ENCODE results near the gene MIEF1.

DNA sequence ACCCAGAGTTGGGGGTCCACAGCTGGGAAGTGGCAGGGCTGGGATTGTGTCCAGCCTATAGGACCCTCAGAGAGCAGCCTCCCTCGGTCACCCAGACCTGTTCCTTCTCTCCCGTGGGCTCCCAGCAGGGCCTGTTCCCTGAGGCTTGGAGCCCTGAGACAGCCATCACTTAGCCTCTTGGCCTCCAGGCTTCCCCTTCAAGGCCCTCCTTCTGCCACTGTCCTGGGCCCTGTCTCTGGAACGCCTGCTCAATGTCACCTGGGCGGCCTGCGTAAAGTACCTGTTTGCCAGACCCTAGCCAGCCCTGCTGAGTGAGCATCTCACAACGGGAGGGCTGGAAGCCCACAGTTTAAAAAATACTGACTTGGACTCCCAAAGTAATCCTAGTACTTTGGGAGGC lies 38.8 kb upstream of the MIEF1 start:
- TF ChIP-seq, protein P1, sequence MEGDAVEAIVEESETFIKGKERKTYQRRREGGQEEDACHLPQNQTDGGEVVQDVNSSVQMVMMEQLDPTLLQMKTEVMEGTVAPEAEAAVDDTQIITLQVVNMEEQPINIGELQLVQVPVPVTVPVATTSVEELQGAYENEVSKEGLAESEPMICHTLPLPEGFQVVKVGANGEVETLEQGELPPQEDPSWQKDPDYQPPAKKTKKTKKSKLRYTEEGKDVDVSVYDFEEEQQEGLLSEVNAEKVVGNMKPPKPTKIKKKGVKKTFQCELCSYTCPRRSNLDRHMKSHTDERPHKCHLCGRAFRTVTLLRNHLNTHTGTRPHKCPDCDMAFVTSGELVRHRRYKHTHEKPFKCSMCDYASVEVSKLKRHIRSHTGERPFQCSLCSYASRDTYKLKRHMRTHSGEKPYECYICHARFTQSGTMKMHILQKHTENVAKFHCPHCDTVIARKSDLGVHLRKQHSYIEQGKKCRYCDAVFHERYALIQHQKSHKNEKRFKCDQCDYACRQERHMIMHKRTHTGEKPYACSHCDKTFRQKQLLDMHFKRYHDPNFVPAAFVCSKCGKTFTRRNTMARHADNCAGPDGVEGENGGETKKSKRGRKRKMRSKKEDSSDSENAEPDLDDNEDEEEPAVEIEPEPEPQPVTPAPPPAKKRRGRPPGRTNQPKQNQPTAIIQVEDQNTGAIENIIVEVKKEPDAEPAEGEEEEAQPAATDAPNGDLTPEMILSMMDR (IDR thresholded peaks at IDR 0.05) = no peak
- TF ChIP-seq POLR2A (IDR thresholded peaks at IDR 0.05) = no peak
